IPS DF 4.7 (cell line): ENCODE results near the gene MEIOSIN.
"Not testable (repeated sequence)": the region's sequence is repeated elsewhere in the genome, so short reads cannot be mapped to it uniquely, and the experiment has no call there.

ENCODE experiments used
- DNase-seq: peaks from one replicate; pipeline ENCODE4 v3.0.0-alpha.2; 2013; ENCODE audit warnings: low spot score; ENCODE audit errors: extremely low read depth

MEIOSIN gene

GRCh38 chr19:45717983-45718650, 15.1 kb upstream of the MEIOSIN start:
- no peak for DNase-seq

GRCh38 chr19:45720065-45720464, 13.2 kb upstream of the MEIOSIN start:
- not testable (repeated sequence) for DNase-seq

- DNase-seq, result not testable (repeated sequence)
Measured at GRCh38 chr19:45728683-45729082, 4.6 kb upstream of the MEIOSIN start.

GRCh38 chr19:45729800-45730290, 3.4 kb upstream of the MEIOSIN start:
- DNase-seq, result no peak

GRCh38 chr19:45730368-45731288, 2.6 kb upstream of the MEIOSIN start, which contains the start of gene FBXO46:
Gene FBXO46, minus strand, starts transcription at chr19:45730896. Its CDS starts 17,401 bp downstream, at chr19:45713495.
- DNase-seq, result peak; percentile 97

- no peak for DNase-seq
Measured at GRCh38 chr19:45739498-45740439, 6.5 kb downstream of the MEIOSIN start.

- no peak for DNase-seq
Measured at GRCh38 chr19:45742969-45743368, 9.7 kb downstream of the MEIOSIN start.

- DNase-seq, result no peak
Measured at GRCh38 chr19:45745606-45746005, 12.4 kb downstream of the MEIOSIN start.

- no peak for DNase-seq
Measured at GRCh38 chr19:45746866-45747265, 13.6 kb downstream of the MEIOSIN start.

GRCh38 chr19:45747513-45747912, 14.3 kb downstream of the MEIOSIN start:
- DNase-seq, result no peak

GRCh38 chr19:45751483-45751882, 18.2 kb downstream of the MEIOSIN start:
- DNase-seq, result not testable (repeated sequence)

GRCh38 chr19:45752639-45753038, 19.4 kb downstream of the MEIOSIN start:
- DNase-seq, result no peak

GRCh38 chr19:45753548-45753947, 20.3 kb downstream of the MEIOSIN start:
- no peak for DNase-seq

- DNase-seq, result no peak
Measured at GRCh38 chr19:45754323-45754722, 21.1 kb downstream of the MEIOSIN start.

GRCh38 chr19:45757695-45758094, 24.5 kb downstream of the MEIOSIN start:
- DNase-seq, result no peak

GRCh38 chr19:45758921-45759320, 25.7 kb downstream of the MEIOSIN start:
- DNase-seq, result no peak

- DNase-seq, result no peak
Measured at GRCh38 chr19:45761714-45762113, 28.5 kb downstream of the MEIOSIN start.

GRCh38 chr19:45762870-45763631, 29.8 kb downstream of the MEIOSIN start:
- no peak for DNase-seq

GRCh38 chr19:45763691-45764294, 30.6 kb downstream of the MEIOSIN start:
- no peak for DNase-seq

GRCh38 chr19:45764475-45764874, 31.2 kb downstream of the MEIOSIN start:
- DNase-seq, result no peak
